Caco-2 (cell line): ENCODE data around the gene LHX8. TPM values are rescaled to one million over a fixed set of nuclear protein-coding genes. Genes with fewer than 3 reads are reported as not detected.

Source experiments
- BruUV-seq: library from RNA; stranded (reverse); fragments of 400-500 nt; replicated peaks from 2 replicates; lab custom pipeline; 2021; lab: Mats Ljungman, UMichigan
- CTCF ChIA-PET: fragments of 300-600 bp; sonication (Branson Sonifier 250); formaldehyde crosslinking; loops from one replicate; lab custom pipeline; 2022; ENCODE audit warnings: antibody characterized with exemption; lab: Charles Lee
- POLR2A ChIA-PET: fragments of 300-600 bp; sonication (Branson Sonifier 250); formaldehyde crosslinking; loops from one replicate; lab custom pipeline; 2022; ENCODE audit warnings: antibody characterized with exemption; lab: Charles Lee
- DNase-seq, 2 experiments: peaks; one replicate each; pipeline versions ENCODE4 v3.0.0 to v3.0.0-alpha.2; 2020 to 2022
- H3K27me3 ChIP-seq: replicated peaks from 2 replicates; pipeline ENCODE4 v1.6.0; 2011; ENCODE audit warnings: low read length; ENCODE audit not compliant: control insufficient read depth, insufficient read depth
- H3K36me3 ChIP-seq: 2 replicates; pipeline ENCODE4 v1.5.1; 2011; ENCODE audit warnings: low read length; ENCODE audit not compliant: control insufficient read depth, insufficient read depth
- H3K4me1 ChIP-seq: fragments of 250-450 bp; sonication (Bioruptor Pico); 2 replicates; pipeline ENCODE4 v1.5.1; 2020; ENCODE audit warnings: mild to moderate bottlenecking
- H3K4me3 ChIP-seq: 2 replicates; pipeline ENCODE4 v1.5.1; 2011; ENCODE audit warnings: low read depth, mild to moderate bottlenecking, control low read depth, low read length
- H3K9me3 ChIP-seq: fragments of 250-450 bp; sonication (Bioruptor Pico); 2 replicates; pipeline ENCODE4 v1.5.1; 2020; ENCODE audit warnings: mild to moderate bottlenecking, moderate library complexity
- H3K27ac Mint-ChIP-seq: one replicate; pipeline ENCODE4 v1.8.0; 2022; ENCODE audit warnings: mixed read lengths; ENCODE audit not compliant: unreplicated experiment
- H3K27me3 Mint-ChIP-seq: one replicate; pipeline ENCODE4 v1.8.0; 2022; ENCODE audit warnings: mixed read lengths; ENCODE audit not compliant: insufficient read depth, unreplicated experiment
- H3K36me3 Mint-ChIP-seq: one replicate; pipeline ENCODE4 v1.8.0; 2022; ENCODE audit warnings: mild to moderate bottlenecking, mixed read lengths; ENCODE audit not compliant: insufficient read depth, unreplicated experiment
- H3K4me1 Mint-ChIP-seq: one replicate; pipeline ENCODE4 v1.8.0; 2022; ENCODE audit warnings: low read depth, mixed read lengths; ENCODE audit not compliant: unreplicated experiment
- H3K4me3 Mint-ChIP-seq: one replicate; pipeline ENCODE4 v1.8.0; 2022; ENCODE audit warnings: mild to moderate bottlenecking, moderate library complexity, mixed read lengths; ENCODE audit not compliant: unreplicated experiment
- H3K9me3 Mint-ChIP-seq: one replicate; pipeline ENCODE4 v1.8.0; 2022; ENCODE audit warnings: mixed read lengths; ENCODE audit not compliant: unreplicated experiment
- intact Hi-C: fragments of 100-400 bp; cut with micrococcal nuclease; formaldehyde crosslinking; loops from one replicate; pipeline ENCODE4 v1.10.0; 2022; ENCODE audit not compliant: unreplicated experiment
- total RNA-seq: library from RNA; stranded (reverse); gene quantifications from 2 replicates; pipeline ENCODE4 v1.2.3, GENCODE V29; 2022
- TF ChIP-seq, protein P1 (sequence below), 2 experiments: fragments of 200-600 bp in 1 of 2; IDR thresholded peaks; 1 replicate in 1 of 2; 2 replicates in 1 of 2; pipeline versions ENCODE4 v1.5.1 to v1.8.0; 2011 to 2022; ENCODE audit warnings: antibody characterized with exemption in 1 of 2, control low read depth in 1 of 2, inconsistent platforms in 1 of 2, low read depth in 1 of 2, low read length in 1 of 2, mild to moderate bottlenecking in 1 of 2, moderate library complexity in 1 of 2; ENCODE audit not compliant: insufficient read depth in 1 of 2, severe bottlenecking in 1 of 2, unreplicated experiment in 1 of 2

The LHX8 gene
- total RNA-seq, 1 experiment from 2014 or later: not detected

DNA sequence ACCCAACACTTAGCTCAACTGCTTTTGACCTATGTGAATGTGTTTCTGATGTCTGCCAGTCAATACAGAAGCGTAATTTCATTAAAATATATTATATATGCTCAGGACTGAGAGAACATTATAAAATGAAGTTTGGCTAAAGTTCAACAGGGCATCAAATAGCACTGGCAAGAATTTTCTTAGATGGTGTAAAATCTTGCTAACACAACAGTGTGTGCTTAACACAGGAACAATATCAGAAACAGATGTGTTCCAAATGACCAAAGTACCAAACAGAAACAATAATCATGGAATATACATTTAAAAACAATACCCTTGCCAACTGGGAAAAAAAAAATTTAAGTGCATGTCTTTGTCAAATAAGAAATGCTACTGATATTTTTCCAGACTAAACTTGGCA is 10.4 kb upstream of the LHX8 start:
- Mint-ChIP-seq H3K4me3 (no peak overlapping the region), H3K27me3 (no peaks in the 10 kb centered on the region), H3K27ac (no peak overlapping the region), H3K9me3 (no peaks in the 10 kb centered on the region), H3K4me1 (no peaks in the 10 kb centered on the region), H3K36me3 (no peaks in the 10 kb centered on the region)
- BruUV-seq: no TSS peak
- no peak for DNase-seq
- POLR2A ChIA-PET: no interaction called here
- H3K27me3 ChIP-seq: no peaks in the 10 kb centered on the region
- CTCF ChIA-PET: no interaction called here
- H3K4me3 ChIP-seq: no peak overlapping the region
- H3K4me1 ChIP-seq: no peaks in the 10 kb centered on the region
- no peaks in the 10 kb centered on the region for H3K9me3 ChIP-seq
- TF ChIP-seq, protein P1, sequence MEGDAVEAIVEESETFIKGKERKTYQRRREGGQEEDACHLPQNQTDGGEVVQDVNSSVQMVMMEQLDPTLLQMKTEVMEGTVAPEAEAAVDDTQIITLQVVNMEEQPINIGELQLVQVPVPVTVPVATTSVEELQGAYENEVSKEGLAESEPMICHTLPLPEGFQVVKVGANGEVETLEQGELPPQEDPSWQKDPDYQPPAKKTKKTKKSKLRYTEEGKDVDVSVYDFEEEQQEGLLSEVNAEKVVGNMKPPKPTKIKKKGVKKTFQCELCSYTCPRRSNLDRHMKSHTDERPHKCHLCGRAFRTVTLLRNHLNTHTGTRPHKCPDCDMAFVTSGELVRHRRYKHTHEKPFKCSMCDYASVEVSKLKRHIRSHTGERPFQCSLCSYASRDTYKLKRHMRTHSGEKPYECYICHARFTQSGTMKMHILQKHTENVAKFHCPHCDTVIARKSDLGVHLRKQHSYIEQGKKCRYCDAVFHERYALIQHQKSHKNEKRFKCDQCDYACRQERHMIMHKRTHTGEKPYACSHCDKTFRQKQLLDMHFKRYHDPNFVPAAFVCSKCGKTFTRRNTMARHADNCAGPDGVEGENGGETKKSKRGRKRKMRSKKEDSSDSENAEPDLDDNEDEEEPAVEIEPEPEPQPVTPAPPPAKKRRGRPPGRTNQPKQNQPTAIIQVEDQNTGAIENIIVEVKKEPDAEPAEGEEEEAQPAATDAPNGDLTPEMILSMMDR (IDR thresholded peaks at IDR 0.05; ENCODE audit: insufficient read depth in 1 of 2, low read depth in 1 of 2, low read length in 1 of 2, severe bottlenecking in 1 of 2, unreplicated experiment in 1 of 2): no peak
- H3K36me3 ChIP-seq: no peaks in the 10 kb centered on the region
- intact Hi-C loops: no loop called here

DNA sequence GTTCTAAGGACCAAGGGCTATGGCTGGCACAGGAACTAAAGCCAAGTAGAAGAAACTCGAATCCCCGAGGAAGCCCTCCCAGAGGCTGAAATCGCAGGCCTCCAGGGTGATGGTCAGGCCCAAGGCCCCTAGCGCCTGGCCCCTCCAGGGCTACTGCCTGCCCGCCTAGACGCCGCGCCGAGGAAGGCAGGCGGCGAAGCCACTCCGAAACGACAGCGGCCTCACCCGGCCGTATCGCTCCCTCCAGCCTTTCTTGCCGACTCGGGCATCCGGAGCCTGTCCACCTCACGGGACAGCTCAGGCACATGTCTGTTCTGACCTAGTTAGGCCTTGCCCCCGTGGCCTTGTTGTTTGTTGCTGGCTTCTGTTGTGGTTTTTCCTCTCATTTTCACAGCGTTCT is 9.7 kb upstream of the LHX8 start:
- intact Hi-C loops: no loop called here
- Histone ChIP-seq H3K27me3 (no peaks in the 10 kb centered on the region), H3K9me3 (no peaks in the 10 kb centered on the region), H3K4me1 (no peaks in the 10 kb centered on the region), H3K36me3 (no peaks in the 10 kb centered on the region), H3K4me3 (no peak overlapping the region)
- ChIA-PET POLR2A (no interaction called here), CTCF (no interaction called here)
- Mint-ChIP-seq H3K9me3 (no peaks in the 10 kb centered on the region), H3K4me1 (no peaks in the 10 kb centered on the region), H3K36me3 (no peaks in the 10 kb centered on the region), H3K4me3 (no peak overlapping the region), H3K27ac (no peak overlapping the region), H3K27me3 (no peaks in the 10 kb centered on the region)
- DNase-seq: no peak
- BruUV-seq: no TSS peak
- TF ChIP-seq, protein P1 (IDR thresholded peaks at IDR 0.05; ENCODE audit: insufficient read depth in 1 of 2, low read depth in 1 of 2, low read length in 1 of 2, severe bottlenecking in 1 of 2, unreplicated experiment in 1 of 2): no peak

DNA sequence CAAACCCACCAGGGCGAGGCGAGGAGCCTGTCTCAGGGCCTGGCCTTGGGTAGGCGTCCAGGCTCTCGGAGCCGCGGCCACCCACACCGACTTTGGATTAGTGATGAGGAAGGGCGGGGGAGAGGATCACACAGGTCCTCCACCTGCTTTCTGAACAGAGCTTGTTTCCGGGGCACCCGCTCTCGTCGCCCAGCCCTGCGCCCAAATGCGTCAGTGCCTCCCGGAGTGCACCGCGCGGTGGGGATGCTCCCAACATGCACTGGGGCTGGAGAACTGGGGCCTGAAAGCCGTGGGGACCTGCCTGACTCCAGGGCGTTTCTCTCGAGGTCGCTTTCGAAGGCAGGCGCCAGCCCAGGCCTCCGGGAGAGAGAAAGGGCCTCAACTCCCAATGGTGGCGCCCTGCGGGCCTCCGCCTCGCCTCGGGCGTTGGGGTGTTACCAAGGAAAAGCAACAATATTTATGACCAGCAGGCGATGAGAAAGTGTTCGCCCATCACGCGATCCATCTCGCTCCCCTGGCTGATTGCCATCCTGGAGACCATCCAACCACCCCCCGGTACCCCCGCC is 8.9 kb upstream of the LHX8 start:
- Histone ChIP-seq H3K4me3 (no peak overlapping the region), H3K4me1 (no peaks in the 10 kb centered on the region), H3K9me3 (no peaks in the 10 kb centered on the region), H3K27me3 (no peaks in the 10 kb centered on the region), H3K36me3 (no peaks in the 10 kb centered on the region)
- H3K27ac Mint-ChIP-seq: no peak overlapping the region
- ChIA-PET POLR2A (no interaction called here), CTCF (no interaction called here)
- no TSS peak for BruUV-seq
- no peaks in the 10 kb centered on the region for H3K9me3 Mint-ChIP-seq
- TF ChIP-seq, protein P1 (IDR thresholded peaks at IDR 0.05; ENCODE audit: insufficient read depth in 1 of 2, low read depth in 1 of 2, low read length in 1 of 2, severe bottlenecking in 1 of 2, unreplicated experiment in 1 of 2): no peak
- H3K36me3 Mint-ChIP-seq: no peaks in the 10 kb centered on the region
- no peak for DNase-seq
- H3K27me3 Mint-ChIP-seq: no peaks in the 10 kb centered on the region
- H3K4me3 Mint-ChIP-seq: no peak overlapping the region
- intact Hi-C loops: no loop called here
- no peaks in the 10 kb centered on the region for H3K4me1 Mint-ChIP-seq
